Activated CD4-positive, alpha-beta memory T cell treated with anti-CD3 and anti-CD28 coated beads for 36 hours (primary cell): ENCODE measurements around the gene ANO7. TPM values are rescaled to one million over a fixed set of nuclear protein-coding genes. Genes with fewer than 3 reads are reported as not detected.

ENCODE experiments used
- CTCF ChIA-PET: fragments of 350-600 bp; sonication (Branson Sonifier 250); formaldehyde crosslinking; loops from one replicate; lab custom pipeline; 2021; ENCODE audit warnings: antibody characterized with exemption, inconsistent platforms; lab: Charles Lee
- POLR2A ChIA-PET: fragments of 350-600 bp; sonication (Branson Sonifier 250); formaldehyde crosslinking; loops from one replicate; lab custom pipeline; 2021; ENCODE audit warnings: antibody characterized with exemption; lab: Charles Lee
- DNase-seq: peaks from one replicate; pipeline ENCODE4 v3.0.0-alpha.2; 2020
- H3K27ac Mint-ChIP-seq: one replicate; pipeline ENCODE4 v1.8.0; 2021; ENCODE audit warnings: mixed read lengths
- H3K27me3 Mint-ChIP-seq: one replicate; pipeline ENCODE4 v1.8.0; 2021; ENCODE audit warnings: mixed read lengths
- H3K36me3 Mint-ChIP-seq: one replicate; pipeline ENCODE4 v1.8.0; 2021; ENCODE audit warnings: mixed read lengths
- H3K4me1 Mint-ChIP-seq: one replicate; pipeline ENCODE4 v1.8.0; 2021; ENCODE audit warnings: low read depth, mixed read lengths
- H3K4me3 Mint-ChIP-seq: one replicate; pipeline ENCODE4 v1.8.0; 2021; ENCODE audit warnings: mild to moderate bottlenecking, mixed read lengths
- H3K9me3 Mint-ChIP-seq: one replicate; pipeline ENCODE4 v1.8.0; 2021; ENCODE audit warnings: mixed read lengths
- intact Hi-C: fragments of 100-400 bp; cut with micrococcal nuclease; formaldehyde crosslinking; loops from one replicate; pipeline ENCODE4 v1.15.1; 2023
- total RNA-seq, 2 experiments: library from RNA; stranded (reverse); gene quantifications; one replicate each; pipeline ENCODE4 v1.2.3, GENCODE V29; 2021

Gene ANO7
- total RNA-seq, 2 experiments from 2014 or later: 1.4 to 2.1 TPM

GRCh38 chr2:241237949-241238371 is 49.5 kb downstream of the ANO7 start:
- no peak for DNase-seq
- no peak overlapping the region for H3K4me3 Mint-ChIP-seq
- H3K4me1 Mint-ChIP-seq: no peaks in the 10 kb centered on the region
- H3K27me3 Mint-ChIP-seq: no peaks in the 10 kb centered on the region
- H3K36me3 Mint-ChIP-seq: peaks cover 86% of the 10 kb centered on the region
- intact Hi-C loops: no loop called here
- ChIA-PET POLR2A (no interaction called here), CTCF (no interaction called here)
- no peaks in the 10 kb centered on the region for H3K9me3 Mint-ChIP-seq
- no peak overlapping the region for H3K27ac Mint-ChIP-seq

- POLR2A ChIA-PET: no interaction called here
- Mint-ChIP-seq H3K4me1 (no peaks in the 10 kb centered on the region), H3K9me3 (no peaks in the 10 kb centered on the region), H3K36me3 (peaks cover 84% of the 10 kb centered on the region), H3K4me3 (no peak overlapping the region), H3K27me3 (no peaks in the 10 kb centered on the region), H3K27ac (no peak overlapping the region)
- CTCF ChIA-PET: no interaction called here
- no peak for DNase-seq
- intact Hi-C loops: no loop called here
Measured at GRCh38 chr2:241238693-241239198, 50.3 kb downstream of the ANO7 start.

DNA sequence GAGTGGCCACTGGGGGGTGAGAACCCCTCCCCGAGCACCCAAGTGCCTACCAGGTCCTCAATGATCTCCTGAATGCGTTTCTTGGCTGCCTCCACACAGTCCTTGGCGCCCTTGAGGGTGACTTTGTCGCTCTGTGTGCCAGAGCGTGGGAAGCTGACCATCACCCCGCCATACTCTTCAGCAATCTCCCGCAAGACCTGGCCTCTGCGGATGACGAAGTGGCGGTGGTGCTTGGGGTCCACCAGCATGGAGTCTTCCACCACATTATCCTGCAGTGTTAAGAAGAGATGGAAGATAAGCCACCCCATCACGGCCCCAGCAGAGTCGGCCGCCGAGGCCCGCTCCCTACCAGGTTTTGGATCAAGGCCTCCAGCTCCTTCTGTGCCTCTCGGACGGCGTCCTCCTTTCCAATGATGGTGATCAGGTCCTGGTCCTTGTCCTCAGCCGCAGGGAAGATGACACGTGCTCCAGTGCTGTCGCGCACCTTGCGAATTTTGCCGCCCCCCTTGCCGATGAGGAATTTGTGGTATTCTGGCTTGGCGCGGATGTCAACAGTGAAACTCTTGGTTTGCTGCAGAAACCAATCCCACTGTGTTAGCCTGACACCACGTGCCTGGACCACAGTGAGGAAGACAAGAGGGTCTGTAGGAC is 51.2 kb downstream of the ANO7 start:
- CTCF ChIA-PET: no interaction called here
- no peaks in the 10 kb centered on the region for H3K27me3 Mint-ChIP-seq
- no peaks in the 10 kb centered on the region for H3K9me3 Mint-ChIP-seq
- H3K4me1 Mint-ChIP-seq: no peaks in the 10 kb centered on the region
- H3K36me3 Mint-ChIP-seq: peaks cover 82% of the 10 kb centered on the region
- POLR2A ChIA-PET: no interaction called here
- DNase-seq: no peak
- no peak overlapping the region for H3K27ac Mint-ChIP-seq
- no peak overlapping the region for H3K4me3 Mint-ChIP-seq
- intact Hi-C loops: no loop called here

DNA sequence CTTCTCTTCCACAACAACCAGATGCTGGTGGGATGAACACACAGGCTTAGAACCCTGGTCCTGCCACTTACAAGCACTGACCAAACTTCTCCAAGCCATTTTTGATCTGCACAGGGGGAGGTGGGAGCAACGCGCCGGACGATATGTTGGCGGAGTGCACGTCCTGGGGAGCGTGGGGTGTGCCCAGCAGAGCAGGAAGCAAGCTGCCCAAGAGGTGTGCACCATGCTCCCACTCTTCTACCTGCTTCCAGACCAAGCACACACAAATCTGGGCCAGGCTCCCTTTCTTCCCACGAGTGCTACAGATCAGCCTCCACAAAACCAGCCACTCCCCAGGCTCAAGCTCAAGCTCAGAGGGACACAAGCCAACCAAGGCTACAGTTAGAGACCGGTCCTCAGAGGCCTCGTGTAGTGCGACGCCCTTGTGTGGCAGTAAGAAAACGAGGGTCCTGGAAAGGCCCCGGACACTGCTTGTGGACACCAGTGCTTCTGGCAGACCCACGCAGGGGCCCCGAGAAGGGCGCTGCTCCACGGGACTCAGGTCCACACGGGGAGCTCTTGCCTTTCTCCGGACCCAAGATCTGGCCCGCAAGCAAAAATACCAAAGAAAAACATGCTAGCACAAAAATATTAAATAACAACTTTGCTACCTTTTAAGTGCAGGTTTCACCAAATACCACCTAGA is 52.0 kb downstream of the ANO7 start:
- Mint-ChIP-seq H3K4me3 (no peak overlapping the region), H3K27me3 (no peaks in the 10 kb centered on the region), H3K36me3 (peaks cover 76% of the 10 kb centered on the region), H3K4me1 (no peaks in the 10 kb centered on the region), H3K27ac (no peak overlapping the region), H3K9me3 (no peaks in the 10 kb centered on the region)
- POLR2A ChIA-PET: no interaction called here
- DNase-seq: no peak
- intact Hi-C loops: no loop called here
- CTCF ChIA-PET: no interaction called here

DNA sequence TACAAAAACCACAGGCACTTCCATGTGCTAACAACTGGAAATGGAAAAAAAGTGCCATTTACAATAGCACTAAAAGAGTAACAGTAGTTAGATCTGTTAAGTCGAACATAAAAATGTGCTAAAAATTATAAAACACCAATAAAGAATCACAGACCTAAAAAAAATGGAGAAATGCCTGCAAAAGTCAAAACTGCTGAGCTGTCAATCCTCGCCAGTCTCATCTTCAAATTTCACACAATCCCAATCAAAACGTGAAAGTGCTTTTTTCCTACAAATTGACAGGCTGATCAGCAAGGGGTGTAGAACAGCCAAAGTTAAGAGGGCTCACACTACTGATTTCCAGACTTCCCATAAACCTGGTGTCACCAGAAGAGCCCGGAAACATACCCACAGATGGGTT is 53.2 kb downstream of the ANO7 start:
- POLR2A ChIA-PET: no interaction called here
- H3K4me1 Mint-ChIP-seq: no peaks in the 10 kb centered on the region
- CTCF ChIA-PET: no interaction called here

DNA sequence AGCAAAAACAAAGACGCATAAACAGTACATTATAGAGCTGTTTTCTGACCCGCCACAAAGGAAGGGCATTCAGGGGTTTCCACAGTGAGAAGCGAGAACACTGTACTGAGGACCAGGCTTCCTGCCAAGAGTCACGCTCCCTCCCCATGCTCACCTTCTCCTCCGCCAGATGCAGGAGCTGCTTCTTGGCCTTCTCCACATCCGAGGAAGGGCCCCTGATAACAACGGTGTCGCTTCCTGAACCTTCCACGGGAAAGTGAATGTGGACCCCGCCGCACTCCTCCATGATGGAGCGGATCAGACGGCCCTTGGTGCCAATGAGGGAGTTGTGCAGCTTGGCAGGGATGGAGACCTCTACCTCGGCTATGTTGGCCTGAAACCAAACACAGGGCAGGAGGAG is 53.8 kb downstream of the ANO7 start:
- intact Hi-C loops: no loop called here
- no peaks in the 10 kb centered on the region for H3K4me1 Mint-ChIP-seq
- peaks cover 78% of the 10 kb centered on the region for H3K36me3 Mint-ChIP-seq
- H3K27me3 Mint-ChIP-seq: no peaks in the 10 kb centered on the region
- DNase-seq: no peak
- ChIA-PET POLR2A (no interaction called here), CTCF (interaction anchor here (1.3 kb wide), 1 partner anchor 10 kb away, joined by 3 read pairs; no protein-coding TSS in a partner anchor)
- no peak overlapping the region for H3K27ac Mint-ChIP-seq
- no peak overlapping the region for H3K4me3 Mint-ChIP-seq
- no peaks in the 10 kb centered on the region for H3K9me3 Mint-ChIP-seq

More for the DNA sequence above, 53.2 kb downstream of the ANO7 start:
- H3K27ac Mint-ChIP-seq: no peak overlapping the region
- intact Hi-C loops: no loop called here
- no peaks in the 10 kb centered on the region for H3K27me3 Mint-ChIP-seq
- no peaks in the 10 kb centered on the region for H3K9me3 Mint-ChIP-seq
- H3K4me3 Mint-ChIP-seq: no peak overlapping the region
- peaks cover 82% of the 10 kb centered on the region for H3K36me3 Mint-ChIP-seq
- no peak for DNase-seq

- Mint-ChIP-seq H3K36me3 (peaks cover 77% of the 10 kb centered on the region), H3K4me1 (no peaks in the 10 kb centered on the region), H3K4me3 (no peak overlapping the region), H3K27me3 (no peaks in the 10 kb centered on the region), H3K9me3 (no peaks in the 10 kb centered on the region), H3K27ac (no peak overlapping the region)
- POLR2A ChIA-PET: no interaction called here
- CTCF ChIA-PET: interaction anchor here (1.2 kb wide), 1 partner anchor 166 kb away, joined by 4 read pairs; no protein-coding TSS in a partner anchor
- intact Hi-C loops: no loop called here
- no peak for DNase-seq
Measured at GRCh38 chr2:241244368-241244767, 55.9 kb downstream of the ANO7 start.

DNA sequence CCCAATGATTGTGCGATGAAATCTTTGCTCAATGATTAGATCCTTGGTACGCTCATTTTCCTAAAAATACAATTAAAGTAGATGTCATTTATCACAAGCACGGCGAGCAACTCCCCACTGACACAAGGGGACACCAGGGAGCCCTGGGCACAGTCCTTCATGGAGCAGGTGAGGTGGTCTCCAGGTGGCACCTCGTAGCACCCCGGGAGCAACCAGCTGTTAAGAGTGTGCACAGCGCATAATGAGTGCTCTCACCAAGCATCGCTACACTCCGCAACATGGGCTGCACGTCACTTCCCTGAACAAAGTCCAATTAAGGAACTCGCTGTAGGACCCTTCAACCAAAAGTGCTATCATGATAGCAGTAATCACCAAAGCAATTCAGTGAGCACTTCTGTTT is 59.8 kb downstream of the ANO7 start:
- H3K4me3 Mint-ChIP-seq: no peak overlapping the region
- no peaks in the 10 kb centered on the region for H3K27me3 Mint-ChIP-seq
- H3K4me1 Mint-ChIP-seq: no peaks in the 10 kb centered on the region
- no peak overlapping the region for H3K27ac Mint-ChIP-seq
- DNase-seq: no peak
- H3K36me3 Mint-ChIP-seq: peaks cover 62% of the 10 kb centered on the region
- intact Hi-C loops: no loop called here
- CTCF ChIA-PET: no interaction called here
- H3K9me3 Mint-ChIP-seq: no peaks in the 10 kb centered on the region
- POLR2A ChIA-PET: no interaction called here

DNA sequence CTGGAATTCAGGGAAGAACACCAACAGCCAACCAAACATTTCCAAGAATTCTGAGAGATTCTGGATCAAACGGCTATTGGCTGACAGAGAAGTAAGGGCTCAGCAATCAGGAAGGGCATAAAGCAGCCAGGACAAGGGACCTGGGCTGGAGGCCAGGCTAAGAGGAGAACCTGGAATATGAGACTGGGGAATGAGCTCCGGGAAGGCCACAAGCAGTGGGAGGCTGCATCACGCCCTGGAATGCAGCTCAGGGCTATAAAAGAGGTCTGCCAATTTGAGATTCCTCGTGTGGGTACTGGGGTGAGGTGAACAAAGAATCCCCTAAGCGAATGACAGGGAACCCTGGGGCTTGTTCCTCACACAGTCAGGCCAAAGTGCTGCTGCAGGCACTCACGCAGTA is 60.4 kb downstream of the ANO7 start:
- no peaks in the 10 kb centered on the region for H3K27me3 Mint-ChIP-seq

DNA sequence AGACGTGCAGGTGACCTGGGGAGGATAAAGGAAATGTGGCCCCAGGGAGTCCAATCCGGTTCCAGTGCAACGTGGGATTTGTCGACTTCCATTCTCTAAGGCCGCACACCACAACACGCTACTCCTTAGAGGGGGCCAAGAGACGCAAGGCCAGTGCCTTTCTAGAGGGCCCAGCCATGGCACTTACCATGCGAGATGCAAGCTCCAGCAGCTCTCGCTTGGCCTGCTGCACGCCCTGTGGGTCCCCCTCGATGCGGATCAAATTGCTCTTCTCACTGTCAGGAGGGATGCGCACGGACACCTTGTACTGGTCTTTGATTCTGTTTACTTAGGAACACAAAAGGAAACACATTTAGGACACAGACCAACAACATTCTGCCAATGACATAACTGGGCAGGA is 61.2 kb downstream of the ANO7 start:
- Mint-ChIP-seq H3K4me1 (no peaks in the 10 kb centered on the region), H3K36me3 (peaks cover 56% of the 10 kb centered on the region), H3K27me3 (no peaks in the 10 kb centered on the region), H3K4me3 (no peak overlapping the region), H3K27ac (no peak overlapping the region), H3K9me3 (no peaks in the 10 kb centered on the region)
- DNase-seq: no peak
- intact Hi-C loops: no loop called here
- ChIA-PET CTCF (no interaction called here), POLR2A (no interaction called here)

More for the DNA sequence above, 60.4 kb downstream of the ANO7 start:
- POLR2A ChIA-PET: no interaction called here
- CTCF ChIA-PET: no interaction called here
- Mint-ChIP-seq H3K36me3 (peaks cover 61% of the 10 kb centered on the region), H3K27ac (no peak overlapping the region), H3K9me3 (no peaks in the 10 kb centered on the region), H3K4me1 (no peaks in the 10 kb centered on the region), H3K4me3 (no peak overlapping the region)
- no peak for DNase-seq
- intact Hi-C loops: no loop called here

- intact Hi-C loops: no loop called here
- POLR2A ChIA-PET: no interaction called here
- CTCF ChIA-PET: no interaction called here
- H3K27me3 Mint-ChIP-seq: no peaks in the 10 kb centered on the region
- peaks cover 58% of the 10 kb centered on the region for H3K36me3 Mint-ChIP-seq
- no peaks in the 10 kb centered on the region for H3K9me3 Mint-ChIP-seq
- no peak for DNase-seq
- no peaks in the 10 kb centered on the region for H3K4me1 Mint-ChIP-seq
- no peak overlapping the region for H3K27ac Mint-ChIP-seq
- H3K4me3 Mint-ChIP-seq: no peak overlapping the region
Measured at GRCh38 chr2:241252778-241253475, 64.5 kb downstream of the ANO7 start.

DNA sequence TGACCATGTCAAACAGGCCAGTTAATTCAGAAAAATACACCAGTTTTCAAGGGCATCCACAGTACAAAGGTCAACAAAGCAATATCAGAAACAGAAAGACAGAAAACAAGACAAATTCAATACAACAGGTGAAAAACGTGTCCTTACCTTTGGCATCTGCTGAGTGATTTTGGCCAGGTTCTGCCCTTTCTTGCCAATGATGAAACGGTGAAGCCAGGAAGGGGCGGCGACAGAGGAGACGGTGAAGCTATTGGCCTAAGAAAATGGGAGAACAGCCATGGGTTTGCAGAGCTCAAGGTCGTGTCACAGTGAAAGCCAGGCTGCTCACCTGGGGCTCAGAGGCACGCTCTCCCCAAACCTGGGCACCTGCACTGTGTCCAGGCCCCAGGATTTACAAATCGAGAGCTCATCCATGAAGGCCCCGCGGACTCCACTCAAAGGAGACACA is 66.5 kb downstream of the ANO7 start:
- intact Hi-C loops: no loop called here
- Mint-ChIP-seq H3K27ac (no peak overlapping the region), H3K36me3 (peaks cover 45% of the 10 kb centered on the region), H3K27me3 (no peaks in the 10 kb centered on the region), H3K4me3 (no peak overlapping the region), H3K9me3 (no peaks in the 10 kb centered on the region), H3K4me1 (no peaks in the 10 kb centered on the region)
- CTCF ChIA-PET: no interaction called here
- DNase-seq: no peak
- POLR2A ChIA-PET: interaction anchor here (0.5 kb wide), 1 partner anchor 23 kb away, joined by 3 read pairs; no protein-coding TSS in a partner anchor
